Measurements from ENCODE around the gene EXO5.
"Not testable (repeated sequence)": the region's sequence is repeated elsewhere in the genome, so short reads cannot be mapped to it uniquely, and the experiment has no call there.

Gene EXO5

GRCh38 chr1:40553017-40553416 lies 44.5 kb downstream of the EXO5 start:
- no peak for DNase-seq (ENCODE audit: low read depth in 2 of 2)

- DNase-seq (ENCODE audit: low read depth in 2 of 2), result not testable (repeated sequence)
Observed at GRCh38 chr1:40554807-40555206, 46.2 kb downstream of the EXO5 start.

GRCh38 chr1:40556121-40556520 lies 47.6 kb downstream of the EXO5 start:
- no peak for DNase-seq (ENCODE audit: low read depth in 2 of 2)

- not testable (repeated sequence) for DNase-seq (ENCODE audit: low read depth in 2 of 2)
Observed at GRCh38 chr1:40558241-40558640, 49.7 kb downstream of the EXO5 start.

- DNase-seq (ENCODE audit: low read depth in 2 of 2), result no peak
Observed at GRCh38 chr1:40562185-40562584, 53.6 kb downstream of the EXO5 start.

- DNase-seq (ENCODE audit: low read depth in 2 of 2), result no peak
Observed at GRCh38 chr1:40563266-40563665, 54.7 kb downstream of the EXO5 start.

GRCh38 chr1:40564506-40564905 lies 55.9 kb downstream of the EXO5 start:
- no peak for DNase-seq (ENCODE audit: low read depth in 2 of 2)

- no peak for DNase-seq (ENCODE audit: low read depth in 2 of 2)
Observed at GRCh38 chr1:40564913-40565312, 56.3 kb downstream of the EXO5 start.
